IPS-18a (cell line): ENCODE data around the gene CACNA1C.

Experiments
- H3K27ac ChIP-seq: one replicate; pipeline ENCODE4 v1.5.1; 2013; ENCODE audit warnings: low read length
- H3K27me3 ChIP-seq: one replicate; pipeline ENCODE4 v1.6.1; 2013; ENCODE audit warnings: mild to moderate bottlenecking, low read length; ENCODE audit not compliant: control insufficient read depth, insufficient read depth
- H3K36me3 ChIP-seq: one replicate; pipeline ENCODE4 v1.6.1; 2013; ENCODE audit warnings: low read depth, low read length; ENCODE audit not compliant: control insufficient read depth
- H3K4me1 ChIP-seq: one replicate; pipeline ENCODE4 v1.6.1; 2013; ENCODE audit warnings: low read depth, low read length; ENCODE audit not compliant: control insufficient read depth
- H3K4me3 ChIP-seq: one replicate; pipeline ENCODE4 v1.5.1; 2013; ENCODE audit warnings: low read length
- H3K9ac ChIP-seq: one replicate; pipeline ENCODE4 v1.6.1; 2013; ENCODE audit warnings: mild to moderate bottlenecking, low read length, moderate library complexity
- H3K9me3 ChIP-seq: one replicate; pipeline ENCODE4 v1.6.1; 2013; ENCODE audit warnings: low read depth, low read length; ENCODE audit not compliant: control insufficient read depth

The CACNA1C gene

GRCh38 chr12:2686280-2686646, 633.5 kb downstream of the CACNA1C start:
- H3K27me3 ChIP-seq = peaks cover 11% of the 10 kb centered on the region
- peaks cover 6% of the 10 kb centered on the region for H3K4me1 ChIP-seq
- H3K9ac ChIP-seq = no peak overlapping the region

DNA sequence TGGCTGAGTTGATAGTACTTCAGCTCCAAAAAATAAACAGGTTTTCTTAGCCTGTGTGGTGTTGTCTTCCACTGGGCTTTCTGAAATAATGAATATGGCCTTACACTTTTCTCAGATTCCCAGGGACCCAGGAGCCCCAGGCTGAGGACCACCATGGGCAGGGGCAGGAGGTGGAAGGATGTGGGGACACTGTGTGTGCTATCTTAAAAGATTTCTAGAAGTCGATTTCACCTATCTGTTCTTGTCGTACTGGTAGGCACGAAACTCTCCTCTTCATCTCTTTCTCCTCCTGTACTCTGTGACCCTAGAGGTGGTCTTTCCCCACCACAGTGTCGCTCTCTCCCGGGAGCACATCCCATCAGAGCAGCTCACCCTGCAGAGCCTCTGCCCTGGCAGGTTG, 634.3 kb downstream of the CACNA1C start:
- H3K27me3 ChIP-seq = peaks cover 11% of the 10 kb centered on the region
- no peak overlapping the region for H3K27ac ChIP-seq
- no peak overlapping the region for H3K9ac ChIP-seq
- no peaks in the 10 kb centered on the region for H3K9me3 ChIP-seq
- no peaks in the 10 kb centered on the region for H3K36me3 ChIP-seq
- H3K4me1 ChIP-seq = peaks cover 8% of the 10 kb centered on the region
- H3K4me3 ChIP-seq = no peak overlapping the region

More at GRCh38 chr12:2686280-2686646, 633.5 kb downstream of the CACNA1C start:
- Histone ChIP-seq H3K4me3 (no peak overlapping the region), H3K9me3 (no peaks in the 10 kb centered on the region), H3K36me3 (no peaks in the 10 kb centered on the region), H3K27ac (no peak overlapping the region)

GRCh38 chr12:2687726-2688125, 634.9 kb downstream of the CACNA1C start:
- H3K27me3 ChIP-seq = peaks cover 13% of the 10 kb centered on the region

DNA sequence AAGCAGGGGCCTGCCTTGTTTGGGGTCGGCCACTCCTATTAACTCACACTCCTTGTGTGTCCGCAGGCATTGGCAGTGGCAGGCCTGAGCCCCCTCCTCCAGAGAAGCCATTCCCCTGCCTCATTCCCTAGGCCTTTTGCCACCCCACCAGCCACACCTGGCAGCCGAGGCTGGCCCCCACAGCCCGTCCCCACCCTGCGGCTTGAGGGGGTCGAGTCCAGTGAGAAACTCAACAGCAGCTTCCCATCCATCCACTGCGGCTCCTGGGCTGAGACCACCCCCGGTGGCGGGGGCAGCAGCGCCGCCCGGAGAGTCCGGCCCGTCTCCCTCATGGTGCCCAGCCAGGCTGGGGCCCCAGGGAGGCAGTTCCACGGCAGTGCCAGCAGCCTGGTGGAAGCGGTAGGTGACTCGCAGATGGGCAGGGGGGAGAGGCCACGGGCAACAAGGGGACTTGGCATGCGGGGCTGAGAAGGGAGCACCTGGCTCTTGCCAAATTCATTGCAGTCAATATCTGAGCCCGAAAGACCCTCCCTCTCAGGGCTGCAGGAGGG, 635.7 kb downstream of the CACNA1C start:
- no peak overlapping the region for H3K27ac ChIP-seq
- H3K9me3 ChIP-seq = no peaks in the 10 kb centered on the region
- H3K27me3 ChIP-seq = peaks cover 17% of the 10 kb centered on the region
- H3K4me3 ChIP-seq = no peak overlapping the region
- no peaks in the 10 kb centered on the region for H3K36me3 ChIP-seq
- H3K4me1 ChIP-seq = peaks cover 14% of the 10 kb centered on the region
- H3K9ac ChIP-seq = no peak overlapping the region

More at GRCh38 chr12:2687726-2688125, 634.9 kb downstream of the CACNA1C start:
- Histone ChIP-seq H3K9me3 (no peaks in the 10 kb centered on the region), H3K36me3 (no peaks in the 10 kb centered on the region), H3K4me1 (peaks cover 10% of the 10 kb centered on the region), H3K4me3 (no peak overlapping the region), H3K9ac (no peak overlapping the region), H3K27ac (no peak overlapping the region)

GRCh38 chr12:2689393-2689792, 636.6 kb downstream of the CACNA1C start:
- Histone ChIP-seq H3K4me1 (peaks cover 10% of the 10 kb centered on the region), H3K9ac (no peak overlapping the region), H3K27me3 (peaks cover 17% of the 10 kb centered on the region), H3K9me3 (no peaks in the 10 kb centered on the region), H3K4me3 (no peak overlapping the region), H3K36me3 (no peaks in the 10 kb centered on the region), H3K27ac (no peak overlapping the region)

- Histone ChIP-seq H3K36me3 (no peaks in the 10 kb centered on the region), H3K9ac (no peak overlapping the region), H3K27me3 (peaks cover 17% of the 10 kb centered on the region), H3K4me1 (peaks cover 8% of the 10 kb centered on the region), H3K4me3 (no peak overlapping the region), H3K27ac (no peak overlapping the region), H3K9me3 (no peaks in the 10 kb centered on the region)
These were observed 637.1 kb downstream of the CACNA1C start for GRCh38 chr12:2689879-2690278.

GRCh38 chr12:2690348-2691005, 637.7 kb downstream of the CACNA1C start:
- Histone ChIP-seq H3K36me3 (no peaks in the 10 kb centered on the region), H3K9ac (peak overlapping the region; percentile 40), H3K27ac (no peak overlapping the region), H3K4me3 (peak overlapping the region; percentile 68), H3K9me3 (no peaks in the 10 kb centered on the region), H3K4me1 (peaks cover 8% of the 10 kb centered on the region), H3K27me3 (peaks cover 17% of the 10 kb centered on the region)

DNA sequence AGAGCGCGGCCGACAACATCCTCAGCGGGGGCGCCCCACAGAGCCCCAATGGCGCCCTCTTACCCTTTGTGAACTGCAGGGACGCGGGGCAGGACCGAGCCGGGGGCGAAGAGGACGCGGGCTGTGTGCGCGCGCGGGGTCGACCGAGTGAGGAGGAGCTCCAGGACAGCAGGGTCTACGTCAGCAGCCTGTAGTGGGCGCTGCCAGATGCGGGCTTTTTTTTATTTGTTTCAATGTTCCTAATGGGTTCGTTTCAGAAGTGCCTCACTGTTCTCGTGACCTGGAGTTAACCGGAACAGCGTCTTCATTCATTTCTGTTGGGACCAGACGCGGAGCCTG, 638.2 kb downstream of the CACNA1C start:
- no peaks in the 10 kb centered on the region for H3K36me3 ChIP-seq
- H3K27ac ChIP-seq = no peak overlapping the region
- peaks cover 17% of the 10 kb centered on the region for H3K27me3 ChIP-seq
- H3K4me3 ChIP-seq = peak overlapping the region; percentile 68
- H3K9ac ChIP-seq = peak overlapping the region; percentile 40
- H3K4me1 ChIP-seq = peaks cover 8% of the 10 kb centered on the region
- H3K9me3 ChIP-seq = no peaks in the 10 kb centered on the region

DNA sequence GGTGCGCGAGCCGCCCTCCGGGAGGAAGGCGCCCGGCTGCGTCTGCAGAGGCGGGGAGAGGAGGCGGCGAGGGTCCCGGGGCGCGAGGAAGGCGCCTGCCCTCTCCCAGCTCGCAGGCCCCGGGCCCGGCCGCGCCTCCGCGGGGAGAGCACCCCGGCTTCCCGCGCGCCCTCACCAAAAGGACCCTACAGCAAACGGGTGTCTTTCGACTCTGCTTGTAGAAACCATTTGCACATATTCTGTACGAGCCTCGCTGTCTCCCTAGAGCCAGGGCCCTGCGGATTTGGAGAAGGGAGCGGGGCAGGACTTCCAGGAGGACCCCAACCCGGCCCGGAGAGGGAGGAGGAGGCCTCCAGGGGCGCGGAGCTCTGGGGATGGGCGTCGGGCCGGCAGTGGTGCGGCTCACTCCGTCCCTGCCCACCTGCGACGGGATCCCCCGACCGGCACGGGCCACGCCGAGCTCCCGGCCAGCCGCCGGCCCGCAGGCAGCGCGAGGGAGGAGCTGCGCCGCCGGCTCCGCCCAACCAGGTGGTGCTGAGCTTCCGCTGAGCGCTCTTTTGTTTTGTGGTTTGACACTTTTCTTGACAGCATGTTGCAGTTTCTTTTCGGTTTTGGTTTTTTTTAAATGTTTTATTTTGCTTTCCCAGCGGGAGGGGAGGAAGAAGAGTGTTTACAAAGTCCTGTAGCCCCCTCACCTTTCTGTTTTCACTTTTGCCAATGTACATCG, 638.7 kb downstream of the CACNA1C start:
- H3K4me3 ChIP-seq = peak overlapping the region; percentile 68
- peaks cover 17% of the 10 kb centered on the region for H3K27me3 ChIP-seq
- no peaks in the 10 kb centered on the region for H3K9me3 ChIP-seq
- peak overlapping the region; percentile 40 for H3K9ac ChIP-seq
- H3K4me1 ChIP-seq = peaks cover 8% of the 10 kb centered on the region
- H3K27ac ChIP-seq = no peak overlapping the region
- H3K36me3 ChIP-seq = no peaks in the 10 kb centered on the region

GRCh38 chr12:2692080-2692479, 639.3 kb downstream of the CACNA1C start:
- Histone ChIP-seq H3K27me3 (peaks cover 17% of the 10 kb centered on the region), H3K36me3 (no peaks in the 10 kb centered on the region), H3K4me3 (peak overlapping the region; percentile 68), H3K9ac (no peak overlapping the region), H3K4me1 (peaks cover 8% of the 10 kb centered on the region), H3K27ac (no peak overlapping the region), H3K9me3 (no peaks in the 10 kb centered on the region)

DNA sequence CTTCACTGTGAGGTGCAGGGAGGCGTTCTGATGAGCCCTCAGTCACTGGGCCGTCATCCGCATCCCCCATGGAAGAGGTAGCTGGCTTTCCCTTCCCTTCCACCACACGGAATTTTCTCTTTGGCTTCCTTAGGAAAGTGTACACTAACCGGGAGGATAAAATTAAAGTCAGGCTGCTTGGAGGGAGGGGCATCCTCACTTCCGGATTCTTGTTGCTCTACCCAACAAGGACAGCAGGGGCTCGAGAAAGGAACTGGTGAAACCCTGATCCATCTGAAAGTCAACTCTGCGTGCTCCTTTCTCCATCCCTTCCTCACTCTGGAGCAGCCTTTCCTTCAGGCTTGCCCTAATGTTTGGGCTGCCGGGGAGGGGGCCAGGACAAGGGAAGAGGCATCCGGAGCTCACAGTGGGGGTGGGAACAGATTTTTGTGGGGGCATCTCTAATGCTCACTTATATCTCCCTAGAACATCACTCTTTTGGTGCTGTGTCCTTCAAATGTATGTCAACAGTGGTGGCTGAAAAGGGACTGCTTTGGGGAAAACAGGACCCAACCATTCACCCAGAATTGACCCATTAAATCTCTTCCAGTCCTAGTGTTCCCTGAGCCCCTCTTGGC, 640.6 kb downstream of the CACNA1C start:
- Histone ChIP-seq H3K9ac (no peak overlapping the region), H3K4me3 (no peak overlapping the region), H3K4me1 (peaks cover 8% of the 10 kb centered on the region), H3K9me3 (no peaks in the 10 kb centered on the region), H3K27ac (no peak overlapping the region), H3K27me3 (peaks cover 17% of the 10 kb centered on the region), H3K36me3 (no peaks in the 10 kb centered on the region)
